HepG2 (cell line): Measurements from ENCODE around the gene MYADML2. TPM values are rescaled to one million over a fixed set of nuclear protein-coding genes. Genes with fewer than 3 reads are reported as not detected.

Source experiments
- JARID2 ChIP-seq: sonication (generic); formaldehyde crosslinking; IDR thresholded peaks from 2 replicates; pipeline ENCODE4 v1.8.1; 2023; ENCODE audit warnings: missing genetic modification reagents, inconsistent platforms; ENCODE audit not compliant: insufficient replicate concordance
- KLF15 ChIP-seq: sonication (generic); formaldehyde crosslinking; IDR thresholded peaks from 2 replicates; pipeline ENCODE4 v1.8.1; 2023; ENCODE audit warnings: borderline replicate concordance, mild to moderate bottlenecking, inconsistent platforms, missing genetic modification reagents, mixed read lengths
- MIER2 ChIP-seq: IDR thresholded peaks from 2 replicates; pipeline ENCODE4 v1.6.1; 2016; ENCODE audit warnings: missing biosample characterization, missing genetic modification reagents
- NR2F6 ChIP-seq, 2 experiments: IDR thresholded peaks; 2 replicates each; pipeline ENCODE4 v1.6.1; 2016; ENCODE audit warnings: antibody characterized with exemption in 1 of 2, mild to moderate bottlenecking in 1 of 2
- PTBP1 ChIP-seq: fragments of 200-400 bp; formaldehyde crosslinking; IDR thresholded peaks from 2 replicates; pipeline ENCODE4 v1.6.1; 2018; ENCODE audit warnings: low read length, low read depth; ENCODE audit not compliant: poor library complexity, severe bottlenecking
- SMAD9 ChIP-seq: sonication (generic); formaldehyde crosslinking; IDR thresholded peaks from 2 replicates; pipeline ENCODE4 v1.5.1; 2020; ENCODE audit warnings: mild to moderate bottlenecking, missing genetic modification reagents
- SP4 ChIP-seq: sonication (generic); formaldehyde crosslinking; IDR thresholded peaks from 2 replicates; pipeline ENCODE4 v1.8.1; 2023; ENCODE audit warnings: mild to moderate bottlenecking, missing genetic modification reagents
- SSRP1 ChIP-seq: IDR thresholded peaks from 2 replicates; pipeline ENCODE4 v1.6.1; 2016; ENCODE audit warnings: control low read depth
- THAP11 ChIP-seq: IDR thresholded peaks from 2 replicates; pipeline ENCODE4 v1.6.1; 2016; ENCODE audit warnings: missing biosample characterization, missing genetic modification reagents
- ZBTB42 ChIP-seq: sonication (generic); formaldehyde crosslinking; IDR thresholded peaks from 2 replicates; pipeline ENCODE4 v1.5.0; 2020; ENCODE audit warnings: mild to moderate bottlenecking, missing genetic modification reagents
- ZKSCAN8 ChIP-seq: IDR thresholded peaks from 2 replicates; pipeline ENCODE4 v1.6.1; 2016; ENCODE audit warnings: borderline replicate concordance, missing genetic modification reagents, missing compliant biosample characterization
- ZMYM3 ChIP-seq: sonication (generic); formaldehyde crosslinking; IDR thresholded peaks from 2 replicates; pipeline ENCODE4 v1.5.1; 2020; ENCODE audit warnings: mild to moderate bottlenecking, missing genetic modification reagents
- ZNF235 ChIP-seq: sonication (generic); formaldehyde crosslinking; IDR thresholded peaks from 2 replicates; pipeline ENCODE4 v1.8.1; 2023; ENCODE audit warnings: mild to moderate bottlenecking, missing genetic modification reagents, borderline replicate concordance
- ZNF24 ChIP-seq: fragments of 450-650 bp; IDR thresholded peaks from 2 replicates; pipeline ENCODE4 v1.6.1; 2017; ENCODE audit warnings: antibody characterized with exemption, mild to moderate bottlenecking
- ZNF616 ChIP-seq: sonication (generic); formaldehyde crosslinking; IDR thresholded peaks from 2 replicates; pipeline ENCODE4 v1.5.0; 2020; ENCODE audit warnings: low read depth, mild to moderate bottlenecking, missing genetic modification reagents
- polyA plus RNA-seq, 8 experiments: library from polyadenylated mRNA; depleted of rRNA in 3 of 8; stranded (reverse) in 7 of 8; unstranded in 1 of 8; fragments of >200 nt; fragmentation: Illumina TruSeq in 4 of 8; extraction: Trizol in 4 of 8; gene quantifications; 2 replicates each; pipeline versions ENCODE4 v1.2.1 to v1.2.3, GENCODE V29; 2011 to 2016; ENCODE audit warnings: low read depth in 4 of 8, missing spikeins in 1 of 8, mixed read lengths in 1 of 8; ENCODE audit not compliant: insufficient read depth in 1 of 8
- total RNA-seq, 5 experiments: library from RNA; depleted of rRNA; stranded (reverse); fragments of >200 nt; fragmentation: Illumina TruSeq; extraction: Trizol; gene quantifications; 2 replicates each; pipeline ENCODE4 v1.2.3, GENCODE V29; 2016; ENCODE audit warnings: low read depth in 1 of 5
- TF ChIP-seq, protein P1 (sequence below): sonication (generic); formaldehyde crosslinking; IDR thresholded peaks from 2 replicates; pipeline ENCODE4 v1.8.0; 2022; ENCODE audit warnings: mild to moderate bottlenecking, missing genetic modification reagents, moderate library complexity
- TF ChIP-seq, protein P2 (sequence below): sonication (generic); formaldehyde crosslinking; IDR thresholded peaks from 2 replicates; pipeline ENCODE4 v1.4.0; 2020; ENCODE audit warnings: missing genetic modification reagents, low read depth, mild to moderate bottlenecking, borderline replicate concordance
- TF ChIP-seq, protein P3 (sequence below), 2 experiments: sonication (generic) in 1 of 2; formaldehyde crosslinking in 1 of 2; IDR thresholded peaks; 2 replicates each; pipeline versions ENCODE4 v1.4.0 to v1.6.1; 2016 to 2020; ENCODE audit warnings: borderline replicate concordance in 1 of 2, low read depth in 1 of 2, mild to moderate bottlenecking in 1 of 2, missing genetic modification reagents in 1 of 2
- TF ChIP-seq, protein P4 (sequence below): sonication (generic); formaldehyde crosslinking; IDR thresholded peaks from 2 replicates; pipeline ENCODE4 v1.8.1; 2023; ENCODE audit warnings: mild to moderate bottlenecking, missing genetic modification reagents
- TF ChIP-seq, protein P5 (sequence below): sonication (generic); formaldehyde crosslinking; IDR thresholded peaks from 2 replicates; pipeline ENCODE4 v1.4.0; 2020; ENCODE audit warnings: missing genetic modification reagents, mild to moderate bottlenecking, borderline replicate concordance

Gene MYADML2
- total and polyA plus RNA-seq, 2 of the 13 experiments (the other 11 are each of a cell fraction or from before 2014, with no cell fraction given), result not detected

DNA sequence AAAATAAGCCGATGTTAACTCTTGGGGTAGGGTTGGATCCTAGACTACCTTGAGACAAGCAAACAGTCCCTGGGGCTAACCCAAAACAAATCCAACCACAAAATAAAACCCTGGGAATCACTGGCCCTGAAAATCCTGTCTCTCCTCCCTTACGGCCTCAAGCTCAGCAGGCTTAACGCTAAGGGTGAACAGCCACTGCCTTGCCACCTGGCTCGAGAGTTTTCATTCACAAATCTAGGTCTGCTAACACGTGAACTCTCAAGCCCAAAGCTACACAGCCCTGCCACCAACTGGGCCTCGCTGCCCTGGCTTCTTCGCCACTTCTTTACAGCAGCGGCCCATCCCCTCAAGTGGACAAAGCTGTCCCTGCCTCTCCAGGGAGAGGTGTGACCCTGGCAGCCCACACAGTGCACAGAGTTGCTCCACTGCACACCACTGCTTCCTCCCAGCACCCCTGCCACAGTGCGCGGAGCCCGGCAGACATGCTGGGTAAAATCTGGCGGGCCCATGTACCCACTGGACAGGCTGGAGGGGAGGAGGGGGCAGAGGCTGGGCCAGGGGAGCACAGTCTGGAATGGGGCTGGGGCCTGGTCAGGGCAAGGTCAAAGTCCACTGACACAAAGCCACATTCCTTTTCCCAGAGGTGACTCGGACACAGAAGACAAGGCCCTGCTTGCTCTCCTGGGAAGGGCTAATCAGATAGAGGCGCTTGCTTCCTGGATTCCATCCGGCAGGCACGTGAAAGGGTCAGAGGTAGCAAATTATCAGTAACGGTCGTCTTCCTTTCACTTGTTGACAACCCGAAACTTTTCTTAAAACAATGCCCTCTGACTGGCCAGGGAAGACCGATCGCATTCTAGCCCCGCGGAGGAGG lies 36.8 kb downstream of the MYADML2 start (continued):
- TF ChIP-seq, protein P1, sequence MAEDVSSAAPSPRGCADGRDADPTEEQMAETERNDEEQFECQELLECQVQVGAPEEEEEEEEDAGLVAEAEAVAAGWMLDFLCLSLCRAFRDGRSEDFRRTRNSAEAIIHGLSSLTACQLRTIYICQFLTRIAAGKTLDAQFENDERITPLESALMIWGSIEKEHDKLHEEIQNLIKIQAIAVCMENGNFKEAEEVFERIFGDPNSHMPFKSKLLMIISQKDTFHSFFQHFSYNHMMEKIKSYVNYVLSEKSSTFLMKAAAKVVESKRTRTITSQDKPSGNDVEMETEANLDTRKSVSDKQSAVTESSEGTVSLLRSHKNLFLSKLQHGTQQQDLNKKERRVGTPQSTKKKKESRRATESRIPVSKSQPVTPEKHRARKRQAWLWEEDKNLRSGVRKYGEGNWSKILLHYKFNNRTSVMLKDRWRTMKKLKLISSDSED, result no peak
- no peak for TF ChIP-seq KLF15 (CRISPR knock-in tag)
- TF ChIP-seq JARID2 (CRISPR knock-in tag), result no peak
- no peak for TF ChIP-seq ZNF24
- peak; percentile 90 for TF ChIP-seq ZBTB42 (CRISPR knock-in tag)
- peak; percentile 34; the same call in 1 of the 2 replicates for TF ChIP-seq ZNF616 (CRISPR knock-in tag)
- 0 out of 2 replicates have a peak, but pooled peaks have one; percentile 16 for TF ChIP-seq ZNF235 (CRISPR knock-in tag)
- TF ChIP-seq, protein P2, sequence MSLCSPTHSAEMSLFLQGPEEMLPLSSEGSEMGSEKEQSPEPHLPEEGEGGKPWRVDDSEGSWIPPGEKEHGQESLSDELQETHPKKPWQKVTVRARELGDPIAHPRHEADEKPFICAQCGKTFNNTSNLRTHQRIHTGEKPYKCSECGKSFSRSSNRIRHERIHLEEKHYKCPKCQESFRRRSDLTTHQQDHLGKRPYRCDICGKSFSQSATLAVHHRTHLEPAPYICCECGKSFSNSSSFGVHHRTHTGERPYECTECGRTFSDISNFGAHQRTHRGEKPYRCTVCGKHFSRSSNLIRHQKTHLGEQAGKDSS (CRISPR knock-in tag), result peak; percentile 84
- peak; percentile 57 for TF ChIP-seq MIER2 (CRISPR knock-in tag)
- peak; percentile 13; the same call in 1 of the 2 replicates for TF ChIP-seq ZMYM3 (CRISPR knock-in tag)
- no peak for TF ChIP-seq SSRP1
- TF ChIP-seq, protein P3, sequence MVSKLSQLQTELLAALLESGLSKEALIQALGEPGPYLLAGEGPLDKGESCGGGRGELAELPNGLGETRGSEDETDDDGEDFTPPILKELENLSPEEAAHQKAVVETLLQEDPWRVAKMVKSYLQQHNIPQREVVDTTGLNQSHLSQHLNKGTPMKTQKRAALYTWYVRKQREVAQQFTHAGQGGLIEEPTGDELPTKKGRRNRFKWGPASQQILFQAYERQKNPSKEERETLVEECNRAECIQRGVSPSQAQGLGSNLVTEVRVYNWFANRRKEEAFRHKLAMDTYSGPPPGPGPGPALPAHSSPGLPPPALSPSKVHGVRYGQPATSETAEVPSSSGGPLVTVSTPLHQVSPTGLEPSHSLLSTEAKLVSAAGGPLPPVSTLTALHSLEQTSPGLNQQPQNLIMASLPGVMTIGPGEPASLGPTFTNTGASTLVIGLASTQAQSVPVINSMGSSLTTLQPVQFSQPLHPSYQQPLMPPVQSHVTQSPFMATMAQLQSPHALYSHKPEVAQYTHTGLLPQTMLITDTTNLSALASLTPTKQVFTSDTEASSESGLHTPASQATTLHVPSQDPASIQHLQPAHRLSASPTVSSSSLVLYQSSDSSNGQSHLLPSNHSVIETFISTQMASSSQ (IDR thresholded peaks at IDR 0.05; ENCODE audit: low read depth), result peak; percentile 33; the same call in 1 of the 2 replicates
- TF ChIP-seq, protein P3 (CRISPR knock-in tag; IDR thresholded peaks at IDR 0.05; ENCODE audit: borderline replicate concordance), result peak; percentile 84
- no peak for TF ChIP-seq SP4 (CRISPR knock-in tag)
- TF ChIP-seq, protein P4, sequence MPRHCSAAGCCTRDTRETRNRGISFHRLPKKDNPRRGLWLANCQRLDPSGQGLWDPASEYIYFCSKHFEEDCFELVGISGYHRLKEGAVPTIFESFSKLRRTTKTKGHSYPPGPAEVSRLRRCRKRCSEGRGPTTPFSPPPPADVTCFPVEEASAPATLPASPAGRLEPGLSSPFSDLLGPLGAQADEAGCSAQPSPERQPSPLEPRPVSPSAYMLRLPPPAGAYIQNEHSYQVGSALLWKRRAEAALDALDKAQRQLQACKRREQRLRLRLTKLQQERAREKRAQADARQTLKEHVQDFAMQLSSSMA (CRISPR knock-in tag), result no peak
- peak; percentile 96 for TF ChIP-seq NR2F6 (IDR thresholded peaks at IDR 0.05)
- peak; percentile 96 for TF ChIP-seq NR2F6 (CRISPR knock-in tag; IDR thresholded peaks at IDR 0.05)
- peak; percentile 83 for TF ChIP-seq THAP11 (CRISPR knock-in tag)
- TF ChIP-seq SMAD9 (CRISPR knock-in tag), result no peak
- TF ChIP-seq PTBP1, result no peak
- TF ChIP-seq, protein P5, sequence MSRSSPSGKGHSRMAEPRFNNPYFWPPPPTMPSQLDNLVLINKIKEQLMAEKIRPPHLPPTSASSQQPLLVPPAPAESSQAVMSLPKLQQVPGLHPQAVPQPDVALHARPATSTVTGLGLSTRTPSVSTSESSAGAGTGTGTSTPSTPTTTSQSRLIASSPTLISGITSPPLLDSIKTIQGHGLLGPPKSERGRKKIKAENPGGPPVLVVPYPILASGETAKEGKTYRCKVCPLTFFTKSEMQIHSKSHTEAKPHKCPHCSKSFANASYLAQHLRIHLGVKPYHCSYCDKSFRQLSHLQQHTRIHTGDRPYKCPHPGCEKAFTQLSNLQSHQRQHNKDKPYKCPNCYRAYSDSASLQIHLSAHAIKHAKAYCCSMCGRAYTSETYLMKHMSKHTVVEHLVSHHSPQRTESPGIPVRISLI (CRISPR knock-in tag), result no peak
- peak; percentile 47; the same call in 1 of the 2 replicates for TF ChIP-seq ZKSCAN8 (CRISPR knock-in tag)
